SK-N-SH (cell line): ENCODE measurements around the gene DTX3L.

ENCODE experiments used
- CHD2 ChIP-seq: fragments of 150-350 bp; IDR thresholded peaks from 2 replicates; pipeline ENCODE4 v1.6.1; 2018; ENCODE audit warnings: low read length; ENCODE audit not compliant: partially characterized antibody
- CTCF ChIP-seq: fragments of 200-600 bp; sonication (generic); IDR thresholded peaks from 2 replicates; pipeline ENCODE4 v1.6.1; 2017; ENCODE audit warnings: antibody characterized with exemption, mild to moderate bottlenecking, moderate library complexity
- EP300 ChIP-seq, 2 experiments: IDR thresholded peaks; 2 replicates each; pipeline versions ENCODE4 v1.4.0 to v1.6.1; 2012; ENCODE audit warnings: borderline replicate concordance in 1 of 2, low read depth in 1 of 2, low read length in 1 of 2
- EZH2phosphoT487 ChIP-seq: fragments of 200-600 bp; sonication (generic); IDR thresholded peaks from 2 replicates; pipeline ENCODE4 v1.6.1; 2017; ENCODE audit warnings: low read depth, mixed run types, mild to moderate bottlenecking, antibody characterized with exemption, moderate library complexity, borderline replicate concordance
- GABPA ChIP-seq: IDR thresholded peaks from 2 replicates; pipeline ENCODE4 v1.4.0; 2012; ENCODE audit warnings: low read depth, mild to moderate bottlenecking
- MAX ChIP-seq: IDR thresholded peaks from 2 replicates; pipeline ENCODE4 v1.4.0; 2012; ENCODE audit warnings: low read depth
- POLR2AphosphoS5 ChIP-seq: IDR thresholded peaks from 2 replicates; pipeline ENCODE4 v1.6.1; 2012; ENCODE audit warnings: low read depth, low read length
- RAD21 ChIP-seq: IDR thresholded peaks from 2 replicates; pipeline ENCODE4 v1.6.1; 2012; ENCODE audit warnings: mild to moderate bottlenecking, low read length
- REST ChIP-seq: IDR thresholded peaks from 2 replicates; pipeline ENCODE4 v1.6.1; 2012; ENCODE audit warnings: mild to moderate bottlenecking, low read depth, low read length, moderate library complexity
- RFX5 ChIP-seq: IDR thresholded peaks from 2 replicates; pipeline ENCODE4 v1.6.1; 2012; ENCODE audit warnings: mild to moderate bottlenecking, improper control_type of control experiment, low read length
- USF2 ChIP-seq: fragments of 150-350 bp; IDR thresholded peaks from 2 replicates; pipeline ENCODE4 v1.6.1; 2017; ENCODE audit warnings: antibody characterized with exemption, low read length, low read depth, borderline replicate concordance

- TF ChIP-seq CTCF, result no peak
- no peak for TF ChIP-seq CHD2
- no peak for TF ChIP-seq MAX
- no peak for TF ChIP-seq EP300 (IDR thresholded peaks at IDR 0.05; ENCODE audit: borderline replicate concordance in 1 of 2, low read depth in 1 of 2, low read length in 1 of 2)
- no peak for TF ChIP-seq RFX5
- TF ChIP-seq GABPA, result no peak
- no peak for TF ChIP-seq POLR2AphosphoS5
- TF ChIP-seq RAD21, result no peak
- TF ChIP-seq EZH2phosphoT487, result no peak
- no peak for TF ChIP-seq USF2
- TF ChIP-seq REST, result no peak
These were observed 6.8 kb upstream of the DTX3L start for GRCh38 chr3:122557356-122557755.
